ENCODE data around the gene NALCN. TPM values are rescaled to one million over a fixed set of nuclear protein-coding genes. Genes with fewer than 3 reads are reported as not detected.

The NALCN gene
- polyA plus RNA-seq, 3 donors, result not detected

GRCh38 chr13:101271681-101272245, 144.5 kb downstream of the NALCN start:
- H3K9ac ChIP-seq (ENCODE audit: insufficient read depth, low read length, poor library complexity, severe bottlenecking), result no peak overlapping the region
- WGBS (ENCODE audit: insufficient coverage), result 89% methylated on average over 11 of the region's 11 CpGs

GRCh38 chr13:101267656-101268055, 148.7 kb downstream of the NALCN start:
- Mint-ChIP-seq H3K9me3 (peaks cover 0 to 4% (median 0%) of the 10 kb centered on the region in 7 donors), H3K4me1 (no peaks in the 10 kb centered on the region), H3K4me3 (no peak overlapping the region), H3K36me3 (no peaks in the 10 kb centered on the region), H3K27ac (no peak overlapping the region), H3K27me3 (ENCODE audit: low read depth in 3 of 3) (peaks cover 0 to 1% (median 0%) of the 10 kb centered on the region in 3 donors)
- H2AFZ ChIP-seq (ENCODE audit: insufficient read depth, low read depth, low read length, poor library complexity, severe bottlenecking), result no peak overlapping the region
- no peaks in the 10 kb centered on the region for H4K20me1 ChIP-seq (ENCODE audit: insufficient read depth, low read length)
- H3K9ac ChIP-seq (ENCODE audit: insufficient read depth, low read length, poor library complexity, severe bottlenecking), result no peak overlapping the region
- H3K4me1 ChIP-seq (ENCODE audit: control insufficient read depth in 1 of 2, insufficient read depth in 2 of 2, low read length in 2 of 2), result no peaks in the 10 kb centered on the region
- intact Hi-C loops (cut with micrococcal nuclease), result no loop called here
- no peak overlapping the region for H3K27ac ChIP-seq (ENCODE audit: low read depth in 1 of 2, low read length in 2 of 2)
- no peaks in the 10 kb centered on the region for H3K79me2 ChIP-seq (ENCODE audit: insufficient read depth, low read length)
- no peak for TF ChIP-seq CTCF (IDR thresholded peaks at IDR 0.05)
- no peak overlapping the region for H3K4me2 ChIP-seq (replicated peaks; ENCODE audit: extremely low read depth, low read length, poor library complexity, severe bottlenecking)
- H3K9me3 ChIP-seq (replicated peaks in 1 of 2; ENCODE audit: control insufficient read depth in 1 of 2, insufficient read depth in 1 of 2, low read length in 2 of 2), result peaks cover 2 to 9% of the 10 kb centered on the region in 2 donors
- H3K36me3 ChIP-seq (replicated peaks in 1 of 2; ENCODE audit: control insufficient read depth in 1 of 2, insufficient read depth in 2 of 2, low read length in 2 of 2), result no peaks in the 10 kb centered on the region
- no peak overlapping the region for H3K4me3 ChIP-seq (replicated peaks in 1 of 3; ENCODE audit: low read depth in 2 of 3, low read length in 3 of 3)
- no peaks in the 10 kb centered on the region for H3K27me3 ChIP-seq (ENCODE audit: control insufficient read depth in 2 of 2, insufficient read depth in 2 of 2, low read length in 2 of 2)
- DNase-seq, result no peak
- WGBS (ENCODE audit: insufficient coverage), result 90% methylated on average over 3 of the region's 5 CpGs

More at GRCh38 chr13:101271681-101272245, 144.5 kb downstream of the NALCN start:
- Mint-ChIP-seq H3K27ac (no peak overlapping the region), H3K4me3 (no peak overlapping the region), H3K36me3 (no peaks in the 10 kb centered on the region), H3K27me3 (ENCODE audit: low read depth in 3 of 3) (no peaks in the 10 kb centered on the region), H3K4me1 (no peaks in the 10 kb centered on the region), H3K9me3 (peaks cover 0 to 9% (median 2%) of the 10 kb centered on the region in 7 donors)
- Histone ChIP-seq H3K4me2 (replicated peaks; ENCODE audit: extremely low read depth, low read length, poor library complexity, severe bottlenecking) (no peak overlapping the region), H3K4me1 (ENCODE audit: control insufficient read depth in 1 of 2, insufficient read depth in 2 of 2, low read length in 2 of 2) (no peaks in the 10 kb centered on the region), H3K4me3 (replicated peaks in 1 of 3; ENCODE audit: low read depth in 2 of 3, low read length in 3 of 3) (no peak overlapping the region), H4K20me1 (ENCODE audit: insufficient read depth, low read length) (no peaks in the 10 kb centered on the region), H2AFZ (ENCODE audit: insufficient read depth, low read depth, low read length, poor library complexity, severe bottlenecking) (no peak overlapping the region), H3K36me3 (replicated peaks in 1 of 2; ENCODE audit: control insufficient read depth in 1 of 2, insufficient read depth in 2 of 2, low read length in 2 of 2) (no peaks in the 10 kb centered on the region), H3K27me3 (ENCODE audit: control insufficient read depth in 2 of 2, insufficient read depth in 2 of 2, low read length in 2 of 2) (no peaks in the 10 kb centered on the region), H3K27ac (ENCODE audit: low read depth in 1 of 2, low read length in 2 of 2) (no peak overlapping the region), H3K9me3 (replicated peaks in 1 of 2; ENCODE audit: control insufficient read depth in 1 of 2, insufficient read depth in 1 of 2, low read length in 2 of 2) (peaks cover 2 to 14% of the 10 kb centered on the region in 2 donors), H3K79me2 (ENCODE audit: insufficient read depth, low read length) (no peaks in the 10 kb centered on the region)
- TF ChIP-seq CTCF (IDR thresholded peaks at IDR 0.05), result no peak
- no peak for DNase-seq
- intact Hi-C loops (cut with micrococcal nuclease), result no loop called here

All from CD14-positive monocyte (primary cell).